ENCODE results near the gene BRCA2.
"Not testable (repeated sequence)": the region's sequence is repeated elsewhere in the genome, so short reads cannot be mapped to it uniquely, and the experiment has no call there.

Gene BRCA2

GRCh38 chr13:32310134-32310706, 5.1 kb upstream of the BRCA2 start:
- DNase-seq (ENCODE audit: low spot score): no peak

- no peak for DNase-seq (ENCODE audit: low spot score)
These were observed 4.0 kb upstream of the BRCA2 start for GRCh38 chr13:32311188-32311897.

- peak; percentile 50 for DNase-seq (ENCODE audit: low spot score)
These were observed 754 bp upstream of the BRCA2 start for GRCh38 chr13:32314271-32315237.

DNA sequence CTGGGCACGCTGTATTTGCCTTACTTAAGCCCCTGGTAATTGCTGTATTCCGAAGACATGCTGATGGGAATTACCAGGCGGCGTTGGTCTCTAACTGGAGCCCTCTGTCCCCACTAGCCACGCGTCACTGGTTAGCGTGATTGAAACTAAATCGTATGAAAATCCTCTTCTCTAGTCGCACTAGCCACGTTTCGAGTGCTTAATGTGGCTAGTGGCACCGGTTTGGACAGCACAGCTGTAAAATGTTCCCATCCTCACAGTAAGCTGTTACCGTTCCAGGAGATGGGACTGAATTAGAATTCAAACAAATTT, 676 bp downstream of the BRCA2 start:
- no peak for DNase-seq (ENCODE audit: low spot score)

DNA sequence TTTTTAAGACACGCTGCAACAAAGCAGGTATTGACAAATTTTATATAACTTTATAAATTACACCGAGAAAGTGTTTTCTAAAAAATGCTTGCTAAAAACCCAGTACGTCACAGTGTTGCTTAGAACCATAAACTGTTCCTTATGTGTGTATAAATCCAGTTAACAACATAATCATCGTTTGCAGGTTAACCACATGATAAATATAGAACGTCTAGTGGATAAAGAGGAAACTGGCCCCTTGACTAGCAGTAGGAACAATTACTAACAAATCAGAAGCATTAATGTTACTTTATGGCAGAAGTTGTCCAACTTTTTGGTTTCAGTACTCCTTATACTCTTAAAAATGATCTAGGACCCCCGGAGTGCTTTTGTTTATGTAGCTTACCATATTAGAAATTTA, 1.2 kb downstream of the BRCA2 start:
- no peak for DNase-seq (ENCODE audit: low spot score)

DNA sequence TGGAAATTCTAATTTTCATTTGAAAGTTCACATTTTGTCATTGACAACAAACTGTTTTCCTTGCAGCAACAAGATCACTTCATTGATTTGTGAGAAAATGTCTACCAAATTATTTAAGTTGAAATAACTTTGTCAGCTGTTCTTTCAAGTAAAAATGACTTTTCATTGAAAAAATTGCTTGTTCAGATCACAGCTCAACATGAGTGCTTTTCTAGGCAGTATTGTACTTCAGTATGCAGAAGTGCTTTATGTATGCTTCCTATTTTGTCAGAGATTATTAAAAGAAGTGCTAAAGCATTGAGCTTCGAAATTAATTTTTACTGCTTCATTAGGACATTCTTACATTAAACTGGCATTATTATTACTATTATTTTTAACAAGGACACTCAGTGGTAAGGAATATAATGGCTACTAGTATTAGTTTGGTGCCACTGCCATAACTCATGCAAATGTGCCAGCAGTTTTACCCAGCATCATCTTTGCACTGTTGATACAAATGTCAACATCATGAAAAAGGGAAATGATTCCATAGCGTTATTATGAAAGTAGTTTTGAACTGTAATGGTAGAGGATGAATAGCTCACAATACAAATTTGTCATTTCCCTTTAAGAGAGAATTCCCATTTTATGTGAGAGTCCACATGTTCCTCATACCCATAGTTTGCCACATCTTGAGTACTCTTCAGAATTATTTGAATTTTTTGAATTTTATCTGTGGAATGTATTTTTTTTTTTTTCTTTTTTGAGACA, 2.6 kb downstream of the BRCA2 start:
- DNase-seq (ENCODE audit: low spot score): no peak

- DNase-seq (ENCODE audit: low spot score): no peak
These were observed 5.2 kb downstream of the BRCA2 start for GRCh38 chr13:32320528-32320927.

DNA sequence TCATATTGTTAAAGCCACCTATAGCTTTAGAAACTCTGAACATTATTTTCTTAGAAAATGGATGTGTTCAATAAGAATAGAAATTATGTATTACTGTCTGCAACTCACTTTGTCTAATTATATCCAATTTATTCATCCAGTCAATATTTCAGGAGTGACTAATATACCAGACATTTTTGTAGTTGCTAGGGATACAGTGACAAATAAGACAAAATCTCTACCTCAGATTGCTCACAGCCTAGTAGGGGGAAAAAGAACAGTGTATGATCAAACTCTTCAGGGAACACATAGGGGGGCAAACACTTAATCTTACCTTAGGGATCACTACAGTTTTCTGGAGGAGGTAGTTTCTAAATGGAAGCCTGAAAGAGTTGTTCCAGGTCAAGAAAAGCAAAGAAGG, 8.6 kb downstream of the BRCA2 start:
- DNase-seq (ENCODE audit: low spot score): no peak

GRCh38 chr13:32330441-32330840, 15.1 kb downstream of the BRCA2 start:
- DNase-seq (ENCODE audit: low spot score): no peak

DNA sequence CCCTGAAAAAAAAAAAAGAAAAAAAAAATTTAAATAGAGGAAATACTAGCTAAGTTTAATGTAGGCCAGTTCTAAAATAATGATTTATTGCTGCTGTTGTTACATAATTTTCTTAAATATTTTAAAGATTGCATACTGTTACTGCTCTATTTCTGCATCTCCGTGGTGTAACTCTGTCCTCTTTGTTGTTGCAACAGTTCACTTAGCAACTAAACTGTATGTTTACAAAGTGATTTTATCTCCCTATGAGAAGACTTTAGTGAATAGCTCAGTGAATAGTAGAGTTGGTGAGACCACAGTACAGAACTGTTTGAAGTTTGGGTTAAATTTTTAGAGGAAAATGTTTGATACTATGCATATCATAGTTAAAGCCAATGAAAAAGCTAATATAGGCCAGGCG, 19.4 kb downstream of the BRCA2 start:
- DNase-seq (ENCODE audit: low spot score): no peak

DNA sequence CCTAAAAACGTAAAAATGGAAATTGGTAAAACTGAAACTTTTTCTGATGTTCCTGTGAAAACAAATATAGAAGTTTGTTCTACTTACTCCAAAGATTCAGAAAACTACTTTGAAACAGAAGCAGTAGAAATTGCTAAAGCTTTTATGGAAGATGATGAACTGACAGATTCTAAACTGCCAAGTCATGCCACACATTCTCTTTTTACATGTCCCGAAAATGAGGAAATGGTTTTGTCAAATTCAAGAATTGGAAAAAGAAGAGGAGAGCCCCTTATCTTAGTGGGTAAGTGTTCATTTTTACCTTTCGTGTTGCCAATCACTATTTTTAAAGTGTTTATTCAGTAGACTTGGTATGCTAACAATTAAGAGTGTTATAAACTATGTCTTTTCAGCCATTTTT, 25.6 kb downstream of the BRCA2 start:
- DNase-seq (ENCODE audit: low spot score): no peak

DNA sequence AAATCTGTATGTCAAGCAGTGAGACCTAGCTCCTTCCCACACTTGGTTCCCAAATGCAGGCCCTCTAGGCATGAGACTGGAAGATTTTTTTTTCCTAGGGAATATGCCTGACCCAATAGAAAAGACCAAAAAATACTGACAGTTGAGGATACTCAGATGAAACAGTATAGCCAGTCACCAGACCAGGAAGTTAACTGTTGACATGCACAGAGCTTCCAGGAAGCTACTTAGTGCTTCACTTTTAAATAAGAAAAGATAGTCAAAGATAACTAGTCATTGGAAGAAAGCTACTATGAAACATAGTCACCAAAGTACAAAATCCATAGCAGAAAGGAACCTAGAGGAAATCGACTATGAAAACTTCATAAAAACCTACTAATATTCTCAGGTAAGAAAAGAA, 32.3 kb downstream of the BRCA2 start:
- DNase-seq (ENCODE audit: low spot score): no peak

DNA sequence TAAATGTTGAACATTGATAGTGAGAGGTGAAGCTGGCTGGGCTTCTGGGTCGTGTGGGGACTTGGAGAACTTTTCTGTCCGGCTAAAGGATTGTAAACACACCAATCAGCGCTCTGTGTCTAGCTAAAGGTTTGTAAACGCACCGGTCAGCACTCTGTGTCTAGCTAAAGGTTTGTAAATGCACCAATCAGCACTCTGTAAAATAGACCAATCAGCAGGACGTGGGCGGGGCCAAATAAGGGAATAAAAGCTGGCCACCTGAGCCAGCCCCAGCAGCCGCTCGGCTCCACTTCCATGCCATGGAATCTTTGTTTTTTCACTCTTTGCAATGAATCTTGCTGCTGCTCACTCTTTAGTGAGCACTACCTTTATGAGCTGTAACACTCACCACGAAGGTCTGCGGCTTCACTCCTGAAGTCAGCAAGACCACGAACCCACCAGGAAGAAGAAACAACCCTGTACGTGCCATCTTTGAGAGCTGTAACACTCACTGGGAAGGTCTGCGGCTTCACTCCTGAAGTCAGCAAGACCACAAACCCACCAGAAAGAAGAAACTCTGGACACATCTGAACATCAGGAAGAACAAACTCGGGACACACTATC, 35.6 kb downstream of the BRCA2 start:
- not testable (repeated sequence) for DNase-seq (ENCODE audit: low spot score)

DNA sequence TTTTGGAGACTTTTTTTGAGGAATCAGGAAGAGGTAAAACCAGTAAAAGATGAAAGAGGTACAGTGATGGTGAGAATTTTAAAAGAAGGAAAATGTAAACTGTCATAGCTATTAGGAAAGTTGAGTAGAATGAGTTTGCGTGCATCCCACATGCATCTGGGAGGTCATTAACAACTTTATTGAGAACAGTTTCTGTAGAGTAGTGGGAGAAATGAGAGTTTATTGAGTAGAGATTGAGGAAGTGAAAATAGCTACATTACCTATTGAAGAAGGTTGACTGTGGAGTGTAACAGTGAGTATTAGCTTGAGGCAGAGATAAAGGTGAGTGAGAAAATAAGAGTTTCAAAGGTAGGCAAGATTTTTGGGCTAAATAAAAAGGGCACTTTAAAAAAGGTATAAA, 38.7 kb downstream of the BRCA2 start:
- no peak for DNase-seq (ENCODE audit: low spot score)

GRCh38 chr13:32355935-32356334, 40.6 kb downstream of the BRCA2 start:
- not testable (repeated sequence) for DNase-seq (ENCODE audit: low spot score)

GRCh38 chr13:32362574-32362973, 47.3 kb downstream of the BRCA2 start:
- DNase-seq (ENCODE audit: low spot score): no peak

DNA sequence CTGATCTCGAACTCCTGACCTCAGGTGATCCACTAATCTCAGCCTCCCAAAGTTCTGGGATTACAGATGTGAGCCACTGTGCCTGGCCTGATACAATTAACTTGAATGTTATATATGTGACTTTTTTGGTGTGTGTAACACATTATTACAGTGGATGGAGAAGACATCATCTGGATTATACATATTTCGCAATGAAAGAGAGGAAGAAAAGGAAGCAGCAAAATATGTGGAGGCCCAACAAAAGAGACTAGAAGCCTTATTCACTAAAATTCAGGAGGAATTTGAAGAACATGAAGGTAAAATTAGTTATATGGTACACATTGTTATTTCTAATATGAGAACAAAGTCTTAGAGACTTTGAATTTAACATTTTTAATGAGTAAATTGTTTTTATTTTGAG, 55.5 kb downstream of the BRCA2 start:
- no peak for DNase-seq (ENCODE audit: low spot score)

- DNase-seq (ENCODE audit: low spot score): no peak
These were observed 61.5 kb downstream of the BRCA2 start for GRCh38 chr13:32376642-32377415.

DNA sequence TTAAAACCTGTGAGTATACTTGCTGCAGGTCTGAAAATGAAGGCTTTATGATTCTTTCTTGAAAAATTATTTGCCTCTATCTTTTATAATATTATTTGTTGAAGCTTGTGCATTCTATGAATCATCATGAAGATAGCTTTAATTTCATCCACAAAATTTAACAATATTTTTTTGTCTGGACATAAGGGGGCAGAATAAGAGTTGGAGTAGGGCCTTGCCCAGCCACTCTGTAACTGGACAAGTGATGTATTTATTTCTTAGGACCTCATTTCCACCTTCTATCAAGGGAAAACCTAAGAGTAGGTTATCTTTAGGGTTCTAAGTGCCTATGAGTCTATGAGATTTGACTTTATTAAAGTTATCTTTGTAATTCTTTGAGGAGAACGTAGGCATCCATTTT, 62.7 kb downstream of the BRCA2 start:
- no peak for DNase-seq (ENCODE audit: low spot score)

DNA sequence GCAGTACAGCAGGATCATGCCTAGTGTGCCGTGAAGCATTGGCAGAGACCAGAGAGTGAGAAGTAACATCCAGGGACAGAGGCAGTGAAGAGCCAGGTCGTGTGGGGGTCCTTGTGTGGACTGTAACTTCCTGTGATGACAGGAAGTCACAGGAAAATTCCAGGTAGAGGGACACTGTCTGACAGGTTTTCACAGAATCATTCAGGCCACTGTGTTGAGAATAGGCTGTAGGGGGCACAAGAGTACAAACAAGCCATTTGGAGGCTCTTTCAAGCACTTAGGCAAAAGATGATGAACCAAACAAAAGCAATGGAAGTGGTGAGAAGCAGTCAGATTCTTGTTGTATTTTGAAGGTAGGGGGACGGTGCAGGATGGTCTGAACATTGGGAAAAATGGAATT, 66.2 kb downstream of the BRCA2 start:
- DNase-seq (ENCODE audit: low spot score): no peak
